HK-2 (cell line): ENCODE data around the gene LSR.
A peak's percentile ranks its signal among the peaks of the same experiment; 100 is the strongest.

ENCODE experiments used
- DNase-seq: peaks from one replicate; pipeline ENCODE4 v3.0.0-alpha.2; 2018; ENCODE audit not compliant: unreplicated experiment

The LSR gene, protein sequence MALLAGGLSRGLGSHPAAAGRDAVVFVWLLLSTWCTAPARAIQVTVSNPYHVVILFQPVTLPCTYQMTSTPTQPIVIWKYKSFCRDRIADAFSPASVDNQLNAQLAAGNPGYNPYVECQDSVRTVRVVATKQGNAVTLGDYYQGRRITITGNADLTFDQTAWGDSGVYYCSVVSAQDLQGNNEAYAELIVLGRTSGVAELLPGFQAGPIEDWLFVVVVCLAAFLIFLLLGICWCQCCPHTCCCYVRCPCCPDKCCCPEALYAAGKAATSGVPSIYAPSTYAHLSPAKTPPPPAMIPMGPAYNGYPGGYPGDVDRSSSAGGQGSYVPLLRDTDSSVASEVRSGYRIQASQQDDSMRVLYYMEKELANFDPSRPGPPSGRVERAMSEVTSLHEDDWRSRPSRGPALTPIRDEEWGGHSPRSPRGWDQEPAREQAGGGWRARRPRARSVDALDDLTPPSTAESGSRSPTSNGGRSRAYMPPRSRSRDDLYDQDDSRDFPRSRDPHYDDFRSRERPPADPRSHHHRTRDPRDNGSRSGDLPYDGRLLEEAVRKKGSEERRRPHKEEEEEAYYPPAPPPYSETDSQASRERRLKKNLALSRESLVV

DNA sequence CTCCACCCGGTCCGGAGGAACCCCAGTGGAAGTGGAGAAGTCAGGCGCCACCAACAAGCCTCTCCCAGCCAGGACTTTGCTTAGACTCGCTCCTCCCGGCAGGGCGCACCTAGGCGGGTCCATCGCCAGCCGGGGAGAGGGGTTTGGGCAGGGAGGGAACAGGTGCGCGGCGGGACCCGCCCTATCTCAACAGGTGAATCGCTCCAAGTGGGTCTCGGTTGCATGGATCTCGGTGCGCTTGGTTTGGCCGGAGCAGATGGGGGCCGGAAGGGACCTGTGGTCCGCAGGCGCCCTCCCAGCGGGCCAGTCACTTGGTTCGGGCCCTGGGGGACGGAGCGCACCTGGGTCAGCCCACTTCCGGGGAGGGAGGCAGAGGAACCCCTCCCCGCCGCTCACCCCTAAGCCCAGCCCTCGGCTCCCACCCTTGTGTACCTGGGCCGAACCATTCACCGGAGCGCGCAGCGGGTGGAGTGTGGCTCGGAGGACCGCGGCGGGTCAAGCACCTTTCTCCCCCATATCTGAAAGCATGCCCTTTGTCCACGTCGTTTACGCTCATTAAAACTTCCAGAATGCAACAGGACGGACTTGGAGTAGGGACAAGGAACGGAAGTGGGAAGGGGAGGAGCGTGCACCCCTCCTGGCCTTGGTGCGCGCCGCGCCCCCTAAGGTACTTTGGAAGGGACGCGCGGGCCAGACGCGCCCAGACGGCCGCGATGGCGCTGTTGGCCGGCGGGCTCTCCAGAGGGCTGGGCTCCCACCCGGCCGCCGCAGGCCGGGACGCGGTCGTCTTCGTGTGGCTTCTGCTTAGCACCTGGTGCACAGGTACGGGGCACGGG is at the start of gene LSR:
Gene LSR, plus strand, starts transcription at position 693 of the 836 bp plus-strand sequence. Its CDS starts 21 bp downstream, at position 714.
- DNase-seq = peak; percentile 87

DNA sequence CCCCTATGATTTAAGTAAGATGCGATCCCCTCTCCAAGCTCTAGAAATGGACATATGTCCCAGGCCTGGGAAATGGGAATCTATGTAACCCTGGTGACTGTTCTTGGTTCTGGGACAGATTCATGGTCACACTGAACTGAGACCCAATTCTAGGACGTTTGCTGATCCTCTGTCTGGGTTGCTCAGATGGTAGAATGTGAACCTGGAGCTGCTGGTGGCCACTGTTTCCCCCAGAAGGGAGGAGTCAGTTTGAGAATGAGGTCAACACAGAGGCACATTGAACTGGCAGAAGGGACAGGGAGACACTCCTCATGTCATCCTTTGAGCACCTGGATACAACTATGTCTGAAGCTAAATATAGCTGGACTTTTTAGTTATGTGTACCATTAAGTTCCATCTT is 49.3 kb upstream of the LSR start:
- DNase-seq = no peak

DNA sequence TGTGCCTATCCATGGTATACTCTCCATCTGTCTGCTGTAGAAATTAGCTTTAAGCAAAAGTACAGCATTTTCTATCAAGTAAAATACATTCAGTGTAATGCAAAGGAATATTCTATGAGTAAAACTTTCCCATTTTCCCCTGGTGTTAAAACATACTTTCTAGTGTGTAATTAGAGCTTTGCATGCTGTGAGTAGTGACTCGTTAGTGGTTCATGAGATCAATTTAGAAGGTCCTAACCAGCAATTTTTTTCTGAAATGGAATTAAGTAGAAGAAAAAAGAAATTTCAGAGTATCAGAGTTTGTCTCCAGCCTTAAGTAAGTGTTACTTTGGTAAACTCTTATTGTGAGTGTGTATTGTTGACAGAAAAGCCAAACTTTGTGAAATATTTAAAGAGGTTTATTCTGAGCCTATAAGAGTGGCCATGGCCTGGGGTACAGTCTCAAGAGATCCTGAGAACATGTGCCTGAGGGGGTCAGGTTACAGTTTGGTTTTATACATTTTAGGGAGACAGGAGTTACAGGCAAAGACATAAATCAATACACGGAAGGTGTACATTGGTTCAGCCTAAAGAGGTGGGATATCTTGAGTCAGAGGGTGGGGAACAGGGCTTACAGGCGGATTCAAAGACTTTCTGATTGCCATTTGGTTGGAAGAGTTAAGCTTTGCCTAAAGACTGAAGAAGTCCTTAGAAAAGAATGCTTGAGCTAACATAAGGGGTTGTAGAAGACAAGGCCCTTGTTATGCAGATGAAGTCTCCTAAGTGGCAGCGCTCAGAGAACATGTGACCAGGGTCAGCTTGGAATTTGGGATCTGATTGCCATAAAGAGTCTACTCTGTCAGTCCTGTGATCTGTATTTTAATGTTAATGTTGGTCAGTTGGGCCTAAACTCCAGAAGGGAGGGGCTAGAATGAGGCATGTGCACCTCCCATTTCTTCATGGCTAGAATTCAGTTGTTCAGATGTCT is 45.8 kb upstream of the LSR start:
- no peak for DNase-seq

DNA sequence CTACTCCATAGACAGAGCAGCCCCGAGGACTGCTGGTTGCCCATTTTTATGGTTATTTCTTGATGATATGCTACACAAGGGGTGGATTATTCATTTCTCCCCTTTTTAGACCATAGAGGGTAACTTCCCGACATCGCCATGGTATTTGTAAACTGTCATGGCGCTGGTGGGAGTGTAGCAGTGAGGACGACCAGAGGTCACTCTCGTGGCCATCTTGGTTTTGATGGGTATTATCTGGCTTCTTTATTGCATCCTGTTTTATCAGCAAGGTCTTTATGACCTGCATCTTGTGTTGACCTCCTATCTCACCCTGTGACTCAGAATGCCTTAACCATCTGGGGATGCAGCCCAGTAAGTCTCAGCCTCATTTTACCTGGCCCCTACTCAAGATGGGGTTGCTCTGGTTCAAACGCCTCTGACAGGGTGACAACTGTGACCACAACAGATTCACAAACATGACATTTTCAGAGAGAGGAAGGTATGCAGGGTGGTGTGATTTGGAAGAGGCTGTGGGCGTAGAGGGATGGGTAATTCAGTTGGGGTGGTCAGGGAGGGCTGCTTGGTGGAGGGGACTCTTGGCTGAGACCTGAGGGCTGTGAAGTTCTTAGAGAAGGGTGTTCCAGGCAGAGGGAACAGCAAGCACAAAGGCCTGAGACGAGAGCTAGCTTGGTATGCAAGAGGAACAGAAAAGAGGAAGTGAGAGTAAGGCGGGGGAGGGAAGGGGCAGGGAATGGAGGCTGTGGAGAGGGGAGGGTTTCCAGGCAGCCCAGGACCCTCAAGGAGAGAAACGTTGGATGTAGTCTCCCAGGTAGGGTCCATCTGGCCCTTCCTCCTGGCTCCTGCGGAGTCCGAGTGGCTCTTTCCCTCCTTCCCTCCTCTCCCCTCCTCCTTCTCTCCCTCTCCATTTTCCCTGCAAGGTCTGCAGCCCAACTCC is 43.7 kb upstream of the LSR start:
- no peak for DNase-seq

DNA sequence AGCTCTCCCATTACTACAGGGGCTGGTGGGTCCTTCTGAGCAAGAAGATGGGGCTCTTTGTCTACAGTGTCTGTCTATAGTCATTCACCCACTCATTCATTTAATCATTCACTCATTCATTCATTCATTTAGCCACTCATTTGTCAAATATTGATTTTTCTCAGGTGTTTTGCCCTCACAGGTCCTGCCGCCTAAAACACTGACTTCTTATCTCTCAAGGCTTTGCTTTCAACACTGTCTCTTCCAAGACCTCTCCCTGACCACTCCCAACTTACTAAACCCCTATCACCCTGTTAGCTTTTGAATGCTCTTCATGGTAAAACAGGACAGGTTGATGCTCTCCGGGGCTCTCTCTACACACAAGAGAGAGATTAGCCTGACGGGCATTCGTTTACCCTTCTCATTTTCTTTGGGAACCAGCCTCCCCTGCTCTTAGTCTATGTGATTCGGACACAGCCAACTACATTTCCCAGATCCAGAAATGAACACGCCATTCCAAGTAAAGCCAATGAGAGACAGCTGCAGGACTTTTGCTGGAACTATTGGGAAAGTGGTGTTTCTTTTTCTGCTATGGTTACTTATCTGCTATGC is 43.0 kb upstream of the LSR start:
- no peak for DNase-seq

DNA sequence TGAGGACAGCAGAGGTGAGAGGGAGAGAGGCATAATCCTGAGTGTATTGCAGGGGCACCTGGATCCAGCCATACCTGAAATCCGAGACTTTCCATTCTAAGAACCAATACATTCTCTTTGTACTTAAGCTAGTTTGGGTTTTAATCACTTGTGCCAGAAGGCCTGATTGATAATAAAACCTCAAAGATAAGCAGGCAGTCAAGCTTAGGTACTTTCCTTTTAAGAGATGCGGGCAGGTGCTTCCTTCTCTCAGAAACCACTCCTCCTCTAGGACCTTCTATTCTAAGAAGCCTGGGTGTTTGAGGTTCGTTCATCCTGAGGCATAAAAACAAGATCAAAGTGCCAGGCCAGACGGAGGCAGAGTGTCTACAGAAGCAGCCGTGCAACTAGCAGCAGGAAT is 42.4 kb upstream of the LSR start:
- no peak for DNase-seq

DNA sequence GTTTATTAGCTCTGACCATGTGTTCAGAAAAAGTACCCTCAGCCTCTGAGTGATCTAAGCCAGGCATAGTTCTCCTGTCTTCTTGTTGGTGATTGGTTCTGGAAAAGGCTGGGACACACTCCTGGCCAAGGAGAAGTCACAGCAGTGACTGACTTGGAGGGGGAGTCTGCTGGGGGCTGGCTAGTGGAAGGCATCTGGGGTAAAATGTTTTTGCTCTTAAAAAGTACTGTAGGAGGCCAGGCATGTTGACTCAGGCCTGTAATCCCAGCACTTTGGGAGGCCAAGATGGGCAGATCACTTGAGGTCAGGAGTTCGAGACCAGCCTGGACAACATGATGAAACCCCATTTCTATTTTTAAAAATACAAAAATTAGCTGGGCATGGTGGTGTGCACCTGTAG is 41.9 kb upstream of the LSR start:
- no peak for DNase-seq

DNA sequence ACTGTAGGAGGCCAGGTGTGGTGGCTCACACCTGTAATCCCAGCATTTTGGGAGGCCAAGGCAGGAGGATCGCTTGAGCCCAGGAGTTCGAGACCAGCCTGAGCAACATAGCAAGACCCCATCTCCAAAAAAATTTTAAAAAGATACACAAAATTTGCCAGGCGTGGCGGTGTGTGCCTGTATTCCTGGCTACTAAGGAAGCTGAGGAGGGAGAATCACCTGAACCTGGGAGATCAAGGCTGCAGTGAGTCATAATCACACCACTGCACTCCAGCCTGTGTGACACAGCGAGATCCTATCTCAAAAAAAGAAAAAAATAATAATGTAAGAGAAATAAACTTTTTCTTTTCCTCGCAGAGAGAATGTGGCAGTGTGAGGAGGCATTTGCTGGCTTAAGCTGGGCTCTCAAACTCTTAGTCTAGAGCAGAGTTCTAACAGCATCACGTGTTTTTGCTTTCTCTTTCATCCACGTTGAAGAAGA is 41.4 kb upstream of the LSR start:
- no peak for DNase-seq

DNA sequence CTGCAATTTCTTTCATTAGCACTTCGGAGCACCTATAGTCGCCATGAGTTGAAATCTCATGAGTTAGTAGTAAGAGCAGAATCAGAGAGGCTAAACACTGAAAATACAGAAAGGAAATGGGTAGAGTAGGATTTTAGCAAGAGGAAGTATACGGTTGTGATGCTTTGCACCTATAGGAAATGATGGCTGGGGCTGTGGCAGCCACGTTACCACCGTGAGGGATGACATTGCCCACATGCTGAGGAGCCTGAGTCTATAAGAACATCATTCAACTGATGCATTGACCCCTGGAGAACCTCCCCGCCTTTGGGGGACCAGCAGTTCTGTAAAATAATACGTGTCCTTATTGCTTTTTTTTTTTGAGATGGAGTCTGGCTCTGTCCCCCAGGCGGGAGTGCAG is 40.7 kb upstream of the LSR start:
- no peak for DNase-seq

DNA sequence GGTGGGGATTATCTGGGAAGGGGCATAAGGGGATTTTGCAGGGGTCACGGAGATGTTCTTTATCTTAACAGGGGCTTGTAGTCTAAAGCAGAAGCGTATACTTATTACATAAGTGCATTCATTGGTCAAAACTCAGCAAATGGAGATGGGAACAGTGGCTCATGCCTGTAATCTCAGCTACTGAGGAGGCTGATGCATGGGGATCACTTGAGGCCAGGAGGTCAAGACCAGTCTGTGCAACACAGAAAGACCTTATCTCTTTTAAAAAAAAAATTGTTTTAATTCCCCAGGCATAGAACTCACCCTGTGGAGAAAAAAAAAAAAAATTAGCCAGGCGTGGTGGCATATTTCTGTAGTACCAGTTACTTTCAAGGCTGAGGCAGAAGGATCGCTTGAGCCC is 39.2 kb upstream of the LSR start:
- no peak for DNase-seq

DNA sequence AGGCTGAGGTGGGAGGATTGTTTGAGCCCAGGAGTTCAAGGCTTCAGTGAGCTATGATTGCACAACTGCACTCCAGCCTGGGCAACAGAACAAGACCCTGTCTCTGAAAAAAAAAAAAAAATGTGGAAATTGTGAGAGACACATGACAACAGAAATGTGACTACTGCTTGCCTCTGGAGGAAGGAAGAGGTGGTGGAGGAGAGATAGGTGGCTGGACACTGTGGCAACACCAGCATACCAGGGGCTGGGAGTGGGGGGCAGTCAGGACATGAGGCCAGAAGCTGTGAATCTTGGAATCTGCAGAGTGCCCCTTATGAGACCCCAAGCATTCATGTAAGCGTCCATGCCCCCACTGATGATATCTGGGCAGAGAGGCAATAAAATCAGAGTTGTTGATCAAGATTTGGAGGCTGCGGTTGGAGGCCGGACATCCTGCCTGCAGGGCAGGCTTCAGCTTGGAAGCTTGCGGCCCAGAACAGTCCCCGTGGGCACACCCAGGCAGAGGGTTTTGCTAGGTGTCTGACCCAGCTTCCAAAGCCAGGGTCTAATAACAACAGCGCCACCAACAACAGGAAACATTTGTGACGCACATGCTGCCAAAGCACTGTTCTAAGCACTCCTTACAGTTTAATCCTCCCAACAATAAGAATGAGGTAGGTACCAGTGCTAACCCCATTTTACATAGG is 37.1 kb upstream of the LSR start:
- no peak for DNase-seq

DNA sequence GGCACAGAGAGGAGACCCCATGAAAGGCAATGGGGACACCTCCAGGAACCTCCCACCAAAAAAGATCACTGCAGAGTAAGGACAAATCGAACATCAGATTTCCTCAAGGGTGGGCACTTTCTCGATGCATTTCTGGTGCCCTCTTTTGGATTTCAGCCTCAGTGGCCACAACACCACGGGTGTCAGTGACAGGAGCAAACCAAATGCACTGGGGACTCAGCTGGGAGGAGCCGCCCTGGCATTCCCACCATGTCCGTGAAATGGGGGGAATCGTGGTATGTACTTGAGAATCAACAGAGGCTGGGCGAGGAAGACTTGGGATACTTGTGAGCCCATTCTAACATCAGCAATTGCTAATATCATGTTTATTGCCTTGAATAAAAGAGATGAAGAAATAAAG is 36.6 kb upstream of the LSR start:
- DNase-seq = no peak

DNA sequence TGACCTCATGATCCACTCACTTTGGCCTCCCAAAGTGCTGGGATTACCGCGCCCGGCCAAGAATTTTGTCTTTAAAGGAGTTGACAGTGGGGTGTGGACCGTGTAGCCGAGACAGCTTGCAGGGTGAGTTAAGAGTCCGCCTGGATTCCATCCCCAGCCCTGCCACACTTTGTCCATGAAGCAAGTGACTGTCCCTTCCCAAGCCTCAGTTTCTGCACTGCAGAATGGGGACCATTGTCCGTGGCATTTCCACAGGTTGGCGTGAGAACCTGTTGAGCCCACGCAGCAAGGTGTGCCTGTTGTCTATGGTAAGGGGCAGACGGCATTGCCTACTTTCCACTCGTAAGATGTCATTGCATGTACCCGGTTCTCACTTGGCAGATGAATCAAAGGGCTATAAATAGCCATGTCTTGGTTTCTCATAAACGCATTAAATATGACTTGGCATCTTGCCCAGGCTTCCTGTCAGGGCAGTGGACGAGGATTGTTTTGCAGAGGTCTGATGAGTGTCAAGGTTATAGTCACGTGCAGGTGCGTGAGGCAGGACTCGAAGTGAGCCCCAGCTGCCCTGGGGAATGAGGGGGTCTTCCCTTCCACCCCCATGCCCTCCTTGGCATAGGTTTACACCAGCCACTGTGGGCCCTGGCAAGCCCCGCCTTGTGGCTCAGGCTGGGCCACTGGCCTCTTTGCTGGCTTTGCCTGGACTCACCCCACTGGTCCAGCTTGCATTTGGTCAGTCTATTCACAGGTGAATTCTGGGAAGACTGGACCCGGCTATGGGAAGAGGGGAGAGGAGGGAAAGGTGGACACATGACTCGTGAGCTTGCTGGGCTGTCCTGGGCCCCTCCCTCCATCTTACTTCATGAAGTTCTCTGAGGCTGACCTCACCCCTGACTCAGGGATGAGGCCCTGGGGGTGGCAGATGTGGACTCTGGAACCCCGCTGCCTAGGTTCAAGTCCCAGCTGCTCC is 34.9 kb upstream of the LSR start:
- no peak for DNase-seq

DNA sequence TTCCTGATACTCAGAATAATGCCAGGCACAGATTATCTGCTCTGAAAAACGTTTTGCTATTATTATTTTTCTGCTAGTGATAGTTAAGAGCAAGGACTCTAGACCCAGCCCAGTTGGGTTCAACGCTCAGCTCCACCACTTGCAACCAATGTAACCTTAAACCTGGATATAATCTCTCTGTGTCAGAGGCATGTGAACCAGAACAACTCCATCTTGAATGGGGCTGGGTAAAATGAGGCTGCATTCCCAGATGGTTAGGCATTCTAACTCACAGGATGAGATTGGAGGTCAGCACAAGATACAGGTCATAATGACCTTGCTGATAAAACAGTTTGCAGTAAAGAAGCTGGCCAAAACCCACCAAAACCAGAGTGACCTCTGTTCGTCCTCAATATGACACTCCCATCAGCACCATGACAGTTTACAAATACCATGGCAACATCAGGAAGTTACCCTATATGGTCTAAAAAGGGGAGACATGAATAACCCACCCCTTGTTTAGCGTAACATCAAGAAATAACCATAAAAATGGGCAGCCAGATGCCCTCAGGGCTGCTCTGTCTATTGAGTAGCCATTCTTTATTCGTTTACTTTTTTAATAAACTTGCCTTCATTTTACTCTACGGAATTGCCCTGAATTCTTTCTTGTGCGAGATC is 33.9 kb upstream of the LSR start:
- no peak for DNase-seq

DNA sequence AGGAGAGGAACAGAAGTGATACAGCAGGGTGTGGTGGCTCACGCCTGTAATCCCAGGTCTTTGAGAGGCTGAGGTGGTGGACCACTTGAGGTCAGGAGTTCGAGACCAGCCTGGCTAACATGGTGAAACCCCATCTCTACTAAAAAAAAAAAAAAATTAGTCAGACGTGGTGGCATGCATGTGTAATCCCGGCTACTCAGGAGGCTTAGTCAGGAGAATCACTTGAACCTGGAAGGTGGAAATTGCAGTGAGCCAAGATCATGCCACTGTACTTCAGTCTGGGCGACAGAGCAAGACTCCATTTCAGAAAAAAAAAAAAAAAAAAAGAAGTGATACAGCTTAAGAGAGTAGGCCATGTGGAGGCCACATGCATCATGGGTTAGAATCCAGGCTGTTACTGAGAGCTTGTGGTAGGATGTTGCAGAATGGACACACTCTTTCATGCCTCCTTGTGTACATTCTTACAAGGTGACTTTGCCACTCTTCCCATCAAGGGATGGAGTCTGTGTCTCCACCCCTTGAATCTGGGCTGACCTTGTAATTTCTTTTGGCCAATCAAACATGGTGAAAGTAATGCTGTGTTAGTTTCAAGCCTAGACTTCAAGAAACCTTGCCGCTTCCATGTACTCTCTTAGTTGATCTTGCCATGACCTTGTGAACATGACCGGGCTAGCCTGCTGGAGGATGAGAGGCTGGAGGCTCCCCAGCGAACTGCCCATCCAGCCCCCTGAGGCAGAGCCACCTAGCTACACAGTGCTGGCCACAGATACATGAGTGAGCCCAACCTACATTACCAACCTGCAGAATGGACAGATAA is 32.6 kb upstream of the LSR start:
- DNase-seq = no peak

DNA sequence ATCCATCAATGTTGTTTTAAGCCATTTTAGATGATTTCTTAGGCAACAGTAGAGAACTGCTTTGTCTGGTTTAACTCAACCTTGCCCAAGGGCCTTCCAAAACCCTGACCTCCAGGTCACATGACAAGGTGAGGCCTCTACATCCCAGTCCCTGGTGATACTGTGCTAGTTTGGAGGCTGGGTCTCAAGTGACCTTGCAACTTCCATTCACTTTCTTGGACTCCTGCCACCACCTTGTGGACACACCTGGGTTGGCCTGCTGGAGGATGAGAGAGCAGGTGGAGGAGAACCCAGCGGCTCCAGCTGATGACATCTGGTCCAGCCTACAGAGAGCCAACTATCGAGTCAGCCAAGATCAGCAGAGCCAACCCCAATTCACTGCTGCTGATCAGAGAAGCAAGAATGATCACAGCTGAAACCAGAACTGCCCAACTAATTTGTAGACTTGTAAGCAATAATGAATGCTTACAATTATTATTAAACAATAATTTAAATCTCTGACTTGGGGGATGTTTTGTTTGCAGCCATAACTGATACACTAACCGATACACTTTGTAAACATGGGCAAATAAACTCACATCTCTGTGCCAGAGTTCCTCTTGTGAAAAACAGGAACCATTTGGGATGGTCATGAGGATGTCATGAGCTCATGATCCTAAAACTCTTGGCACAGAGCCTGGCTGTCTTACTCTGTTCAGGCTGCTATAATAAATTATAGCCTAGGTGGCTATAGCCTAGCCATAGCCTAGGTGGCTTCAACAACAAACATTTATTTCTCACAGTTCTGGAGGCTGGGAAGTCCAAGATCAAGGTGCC is 31.8 kb upstream of the LSR start:
- no peak for DNase-seq
